H1 (cell line): Measurements from ENCODE around the gene FYB2. TPM values are rescaled to one million over a fixed set of nuclear protein-coding genes. Genes with fewer than 3 reads are reported as not detected.

ENCODE experiments used
- CTCF ChIA-PET: fragments of 300-600 bp; sonication (Branson Sonifier 250); formaldehyde crosslinking; loops from one replicate; lab custom pipeline; 2021; ENCODE audit not compliant: partially characterized antibody; lab: Charles Lee
- POLR2A ChIA-PET: fragments of 300-600 bp; sonication (Branson Sonifier 250); formaldehyde crosslinking; loops from one replicate; lab custom pipeline; 2021; ENCODE audit warnings: inconsistent platforms; ENCODE audit not compliant: partially characterized antibody; lab: Charles Lee
- DNase-seq, 2 experiments: peaks; one replicate each; pipeline versions ENCODE4 v3.0.0 to v3.0.0-alpha.2; 2010 to 2022; ENCODE audit warnings: low spot score in 2 of 2, low read depth in 1 of 2, mixed read lengths in 1 of 2
- FAIRE-seq: peaks from 2 replicates; lab custom pipeline; 2011; peaks lifted over from hg19 to GRCh38; lab: Jason Lieb, UNC
- H2AFZ ChIP-seq: 2 replicates; pipeline ENCODE4 v1.8.1; 2012; ENCODE audit warnings: low read length, inconsistent platforms
- H2AK5ac ChIP-seq: 2 replicates; pipeline ENCODE4 v1.6.1; 2013; ENCODE audit warnings: low read depth, low read length
- H2BK120ac ChIP-seq: replicated peaks from 2 replicates; pipeline ENCODE3; 2013; ENCODE audit warnings: low read depth, low read length, inconsistent platforms
- H2BK12ac ChIP-seq: 2 replicates; pipeline ENCODE4 v1.6.1; 2013; ENCODE audit warnings: low read depth, low read length
- H2BK15ac ChIP-seq: 2 replicates; pipeline ENCODE4 v1.6.1; 2013; ENCODE audit warnings: low read length
- H2BK20ac ChIP-seq: 2 replicates; pipeline ENCODE4 v1.6.1; 2013; ENCODE audit warnings: low read length
- H2BK5ac ChIP-seq: 2 replicates; pipeline ENCODE4 v1.6.1; 2013; ENCODE audit warnings: low read depth, low read length
- H3K14ac ChIP-seq: 2 replicates; pipeline ENCODE4 v1.6.1; 2013; ENCODE audit warnings: inconsistent platforms; ENCODE audit not compliant: insufficient read length
- H3K18ac ChIP-seq: 2 replicates; pipeline ENCODE4 v1.6.1; 2013; ENCODE audit warnings: low read length; ENCODE audit errors: extremely low read depth
- H3K23ac ChIP-seq: 2 replicates; pipeline ENCODE4 v1.6.1; 2013; ENCODE audit warnings: inconsistent platforms; ENCODE audit not compliant: insufficient read length
- H3K23me2 ChIP-seq: 2 replicates; pipeline ENCODE4 v1.6.1; 2013; ENCODE audit warnings: low read depth, low read length
- H3K27ac ChIP-seq: 2 replicates; pipeline ENCODE4 v1.6.1; 2011; ENCODE audit warnings: low read depth, low read length, inconsistent platforms
- H3K27me3 ChIP-seq, 4 experiments: replicated peaks in 1 of 4; 1 replicate in 1 of 4; 2 replicates in 3 of 4; pipeline versions ENCODE4 v1.6.1 to v1.8.1; 2011 to 2013; ENCODE audit warnings: low read length in 3 of 4, mild to moderate bottlenecking in 3 of 4, inconsistent platforms in 2 of 4, mixed read lengths in 2 of 4, moderate library complexity in 1 of 4; ENCODE audit not compliant: control insufficient read depth in 3 of 4, insufficient read depth in 3 of 4; ENCODE audit errors: extremely low read depth in 1 of 4
- H3K36me3 ChIP-seq, 4 experiments: 2 replicates each; pipeline versions ENCODE4 v1.6.1 to v1.8.1; 2011 to 2013; ENCODE audit warnings: mild to moderate bottlenecking in 4 of 4, low read length in 3 of 4, moderate library complexity in 2 of 4, control low read depth in 1 of 4, inconsistent platforms in 1 of 4; ENCODE audit not compliant: insufficient read depth in 4 of 4, control insufficient read depth in 2 of 4
- H3K4ac ChIP-seq: replicated peaks from 2 replicates; pipeline ENCODE3; 2013; ENCODE audit warnings: low read length, low read depth, mixed read lengths, inconsistent platforms; ENCODE audit not compliant: insufficient read length
- H3K4me1 ChIP-seq, 4 experiments: replicated peaks in 1 of 4; 1 replicate in 1 of 4; 2 replicates in 3 of 4; pipeline versions ENCODE4 v1.6.1 to v1.8.1; 2011 to 2013; ENCODE audit warnings: low read length in 3 of 4, inconsistent platforms in 2 of 4, mixed read lengths in 1 of 4; ENCODE audit not compliant: insufficient read depth in 4 of 4, control insufficient read depth in 3 of 4
- H3K4me2 ChIP-seq, 2 experiments: 2 replicates each; pipeline versions ENCODE4 v1.6.1 to v1.8.1; 2011 to 2013; ENCODE audit warnings: low read depth in 2 of 2, low read length in 2 of 2, control low read depth in 1 of 2, inconsistent platforms in 1 of 2, mild to moderate bottlenecking in 1 of 2; ENCODE audit not compliant: insufficient read depth in 1 of 2
- H3K4me3 ChIP-seq, 4 experiments: fragments of 200-600, 300-600 bp in 1 of 4; sonication (generic), shearing (Covaris generic), sonication (Bioruptor Twin) in 1 of 4; 2 replicates each; pipeline versions ENCODE4 v1.5.1 to v1.8.1; 2011 to 2016; ENCODE audit warnings: low read length in 4 of 4, low read depth in 3 of 4, control low read depth in 2 of 4, inconsistent platforms in 2 of 4, mild to moderate bottlenecking in 2 of 4, mixed read lengths in 1 of 4, moderate library complexity in 1 of 4; ENCODE audit not compliant: insufficient read depth in 2 of 4; ENCODE audit errors: extremely low read depth in 1 of 4
- H3K56ac ChIP-seq: replicated peaks from 2 replicates; pipeline ENCODE3; 2013; ENCODE audit warnings: low read depth, mild to moderate bottlenecking, mixed read lengths, low read length, inconsistent platforms; ENCODE audit not compliant: insufficient read length
- H3K79me1 ChIP-seq: 2 replicates; pipeline ENCODE4 v1.6.1; 2013; ENCODE audit warnings: low read depth, low read length, control low read depth
- H3K79me2 ChIP-seq, 2 experiments: 2 replicates each; pipeline versions ENCODE4 v1.6.1 to v1.8.1; 2012 to 2013; ENCODE audit warnings: low read length in 2 of 2, mild to moderate bottlenecking in 2 of 2, inconsistent platforms in 1 of 2; ENCODE audit not compliant: insufficient read depth in 2 of 2, control insufficient read depth in 1 of 2
- H3K9ac ChIP-seq, 4 experiments: replicated peaks in 1 of 4; 1 replicate in 1 of 4; 2 replicates in 3 of 4; pipeline versions ENCODE4 v1.6.1 to v1.8.1; 2011 to 2013; ENCODE audit warnings: low read depth in 3 of 4, low read length in 3 of 4, control low read depth in 2 of 4, mild to moderate bottlenecking in 2 of 4, moderate library complexity in 2 of 4, inconsistent platforms in 1 of 4; ENCODE audit errors: extremely low read depth in 1 of 4
- H3K9me3 ChIP-seq, 2 experiments: 2 replicates each; pipeline versions ENCODE4 v1.6.1 to v1.8.1; 2012 to 2013; ENCODE audit warnings: mild to moderate bottlenecking in 2 of 2, moderate library complexity in 2 of 2, control low read depth in 1 of 2, inconsistent platforms in 1 of 2, low read depth in 1 of 2, low read length in 1 of 2, mixed read lengths in 1 of 2; ENCODE audit not compliant: insufficient read depth in 2 of 2
- H4K20me1 ChIP-seq, 2 experiments: replicated peaks in 1 of 2; 2 replicates each; pipeline versions ENCODE3 to v1.8.1; 2011 to 2013; ENCODE audit warnings: inconsistent platforms in 2 of 2, low read length in 2 of 2, mild to moderate bottlenecking in 1 of 2; ENCODE audit not compliant: insufficient read depth in 2 of 2, control insufficient read depth in 1 of 2
- H4K5ac ChIP-seq: 2 replicates; pipeline ENCODE4 v1.6.1; 2013; ENCODE audit warnings: low read length, low read depth, mixed read lengths, inconsistent platforms; ENCODE audit not compliant: insufficient read length
- H4K8ac ChIP-seq: 2 replicates; pipeline ENCODE4 v1.8.0; 2013; ENCODE audit warnings: mild to moderate bottlenecking, moderate library complexity, low read length, inconsistent platforms; ENCODE audit not compliant: insufficient read depth; ENCODE audit errors: extremely low read depth
- H4K91ac ChIP-seq: replicated peaks from 2 replicates; pipeline ENCODE3; 2013; ENCODE audit warnings: low read length, mixed read lengths, inconsistent platforms; ENCODE audit not compliant: insufficient read length
- RAD21 ChIP-seq, 2 experiments: IDR thresholded peaks in 1 of 2; conservative IDR thresholded peaks in 1 of 2; 2 replicates each; pipeline ENCODE4 v1.6.1; 2011; ENCODE audit warnings: low read depth in 2 of 2, low read length in 2 of 2, improper control_type of control experiment in 1 of 2, inconsistent platforms in 1 of 2, mild to moderate bottlenecking in 1 of 2, moderate library complexity in 1 of 2
- SRF ChIP-seq: IDR thresholded peaks from 2 replicates; pipeline ENCODE4 v1.6.1; 2011; ENCODE audit warnings: mild to moderate bottlenecking, low read depth, low read length, moderate library complexity
- WGBS, 2 experiments: shearing (Covaris generic) in 1 of 2; methylation state at CpG; one replicate each; pipeline versions ENCODE4 v1.1.6 to v1.1.7; 2013 to 2015; ENCODE audit warnings: low lambda C conversion rate in 2 of 2, mixed read lengths in 2 of 2, inconsistent platforms in 1 of 2, low coverage in 1 of 2, missing lambda C conversion rate in 1 of 2; ENCODE audit not compliant: insufficient replicate concordance in 2 of 2, insufficient coverage in 1 of 2, insufficient read length in 1 of 2; ENCODE audit errors: extremely low coverage in 1 of 2, missing lambda C conversion rate in 1 of 2; 5-methylcytosine and 5-hydroxymethylcytosine counted together
- polyA plus RNA-seq, 7 experiments: library from polyadenylated mRNA; depleted of rRNA in 3 of 7; stranded (reverse) in 5 of 7; unstranded in 2 of 7; fragments of >200 nt in 5 of 7; fragments of 200-250 nt in 2 of 7; gene quantifications; 1 replicate in 5 of 7; 2 replicates in 1 of 7; 4 replicates in 1 of 7; pipeline versions ENCODE4 v1.2.1 to v1.2.3, GENCODE V29; 2011 to 2013; ENCODE audit warnings: missing spikeins in 2 of 7, mixed read lengths in 2 of 7
- total RNA-seq: library from RNA; stranded (reverse); fragmentation: NEBNext Ultra II Directional; extraction: Animal tissue kit (Norgen Biotek cat#: 25700); gene quantifications from 2 replicates; pipeline ENCODE4 v1.2.1, GENCODE V29; 2021

The FYB2 gene
- total and polyA plus RNA-seq, 2 of the 8 experiments (the other 6 are each of a cell fraction or from before 2014, with no cell fraction given): 0.11 to 0.17 TPM

DNA sequence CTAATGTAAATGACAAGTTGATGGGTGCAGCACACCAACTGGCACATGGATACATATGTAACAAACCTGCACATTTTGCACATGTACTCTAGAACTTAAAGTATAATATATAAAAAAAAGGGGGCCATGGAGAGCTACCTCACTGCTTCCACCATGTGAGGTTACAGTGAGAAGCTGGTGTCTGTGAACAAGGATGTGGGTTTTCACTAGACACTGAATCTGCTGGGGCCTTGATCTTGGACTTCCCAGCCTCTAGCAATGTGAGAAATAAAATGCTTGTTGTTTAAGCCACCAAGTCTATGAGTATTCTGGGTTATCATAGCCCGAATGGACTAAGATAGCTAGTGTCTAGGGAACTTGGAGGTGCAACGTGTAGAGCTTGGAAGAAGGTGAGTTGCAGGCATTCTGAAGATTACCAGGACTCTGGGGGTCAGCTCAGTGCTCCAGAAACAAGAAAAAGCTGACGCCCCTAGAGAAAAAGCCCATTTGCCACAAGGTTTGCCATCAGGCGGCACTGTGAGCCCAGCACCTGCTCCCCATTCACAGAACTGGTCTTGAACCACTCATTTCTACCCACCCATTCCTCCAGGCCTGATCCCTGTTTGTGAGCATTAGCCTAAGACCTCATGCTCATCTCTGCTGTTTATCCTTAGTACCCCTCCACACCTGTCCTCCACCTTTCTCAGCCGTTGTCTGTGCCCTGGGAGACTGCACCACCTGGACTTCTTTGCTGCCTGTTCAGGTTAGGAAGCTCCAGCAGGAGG is 15.1 kb upstream of the FYB2 start:
- Histone ChIP-seq H4K91ac (no peak overlapping the region), H3K36me3 (no peaks in the 10 kb centered on the region), H3K14ac (no peak overlapping the region), H2AK5ac (no peak overlapping the region), H3K23ac (no peak overlapping the region), H3K9ac (no peak overlapping the region), H2AFZ (no peak overlapping the region), H3K79me1 (no peaks in the 10 kb centered on the region), H3K4me3 (no peak overlapping the region), H3K4me1 (no peaks in the 10 kb centered on the region), H3K23me2 (no peaks in the 10 kb centered on the region), H3K4me2 (no peak overlapping the region), H2BK5ac (no peak overlapping the region), H3K9me3 (no peaks in the 10 kb centered on the region), H3K18ac (no peak overlapping the region), H4K8ac (no peak overlapping the region), H4K5ac (no peak overlapping the region), H3K56ac (no peak overlapping the region), H2BK15ac (no peak overlapping the region), H2BK120ac (no peak overlapping the region), H2BK12ac (no peak overlapping the region), H2BK20ac (no peak overlapping the region)
- 85% methylated on average over 5 of the region's 5 CpGs; no CpG with 5 or more reads in 1 of the 2 experiments for WGBS, 2 experiments
- FAIRE-seq (no peak), DNase-seq (peak in 1 of 2 experiments; percentile 32)
- TF ChIP-seq SRF (no peak), RAD21 (IDR thresholded peaks at IDR 0.05 in 1 of 2, conservative IDR thresholded peaks at IDR 0.05 in 1 of 2; ENCODE audit: low read depth in 2 of 2, low read length in 2 of 2) (peak in 1 of 2 experiments; percentile 20; a peak in 1 of 4 replicates)
- TF ChIP-seq, all 59 proteins: peak for 1
- CTCF ChIA-PET: interaction anchor here (0.9 to 10.8 kb wide), 6 partner anchors 9 to 178 kb away, joined by 3 to 193 read pairs (median 4); partner anchors contain the start of genes C8B and FYB2
- Histone ChIP-seq H4K20me1 (no peaks in the 10 kb centered on the region), H3K27ac (no peak overlapping the region), H3K27me3 (no peaks in the 10 kb centered on the region), H3K4ac (no peak overlapping the region), H3K79me2 (no peaks in the 10 kb centered on the region)
- POLR2A ChIA-PET: no interaction called here
